GM19351 (cell line): ENCODE data around the gene RAB31.

Experiments
- ATAC-seq: cut with Tn5 transposase; IDR thresholded peaks from one replicate; pipeline ENCODE4 v1.9.1; 2021; ENCODE audit warnings: mild to moderate bottlenecking, moderate library complexity; ENCODE audit not compliant: unreplicated experiment

RAB31 gene

GRCh38 chr18:9712130-9712577, 4.1 kb downstream of the RAB31 start:
- ATAC-seq = no peak

GRCh38 chr18:9712611-9713010, 4.5 kb downstream of the RAB31 start:
- no peak for ATAC-seq

GRCh38 chr18:9714266-9715087, 6.4 kb downstream of the RAB31 start:
- no peak for ATAC-seq

- no peak for ATAC-seq
These were observed 6.9 kb downstream of the RAB31 start for GRCh38 chr18:9715088-9715343.

- ATAC-seq = no peak
These were observed 8.1 kb downstream of the RAB31 start for GRCh38 chr18:9715978-9716774.

- ATAC-seq = peak; percentile 90
These were observed 8.9 kb downstream of the RAB31 start for GRCh38 chr18:9716780-9717563.

DNA sequence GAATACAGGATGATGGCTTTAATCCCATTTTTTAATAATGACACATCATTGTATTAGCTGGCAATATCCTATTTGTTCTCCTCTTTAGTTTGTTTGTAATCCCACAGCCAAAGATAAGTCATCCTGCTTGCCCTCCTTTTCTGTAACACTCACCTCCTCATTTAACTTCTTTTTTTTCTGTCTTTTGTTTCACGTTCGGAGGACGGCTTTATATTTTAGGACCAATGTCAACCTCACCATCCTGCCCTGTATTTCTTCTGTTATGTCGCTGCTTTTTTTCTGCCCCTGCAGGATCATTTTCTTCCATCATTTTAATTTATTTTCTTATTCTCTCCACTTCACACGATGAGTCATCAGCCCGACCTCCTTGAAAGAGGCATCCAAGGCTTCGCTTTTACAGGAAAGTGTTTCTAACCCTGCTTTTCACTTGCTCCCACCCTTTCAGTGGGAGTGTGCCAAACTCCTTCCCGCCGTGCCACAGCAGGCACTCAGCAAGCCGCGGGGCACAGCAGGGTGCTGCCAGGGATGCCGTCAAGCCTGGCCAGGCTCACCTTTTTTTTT, 11.4 kb downstream of the RAB31 start:
- ATAC-seq = no peak

DNA sequence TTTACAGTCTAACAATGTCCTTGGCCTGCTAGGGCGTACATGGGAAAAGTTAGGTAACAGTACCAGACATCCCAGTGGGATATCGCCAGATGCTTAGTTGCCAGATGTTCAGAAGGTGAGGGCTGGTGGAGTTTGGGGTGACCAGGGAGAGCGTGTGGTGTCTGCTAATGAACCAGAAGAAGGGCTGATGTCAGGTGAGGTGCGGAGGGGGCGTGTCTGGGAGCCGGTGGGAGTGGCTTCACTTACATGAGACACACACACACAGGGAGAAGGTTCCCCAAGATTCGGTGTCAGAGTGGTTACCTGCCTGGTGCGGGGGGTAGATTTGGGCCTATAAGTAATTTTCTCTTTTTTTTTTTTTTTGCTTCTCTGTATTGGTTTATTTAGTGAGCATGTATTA, 12.2 kb downstream of the RAB31 start:
- ATAC-seq = no peak

GRCh38 chr18:9721893-9722550, 13.9 kb downstream of the RAB31 start:
- no peak for ATAC-seq

DNA sequence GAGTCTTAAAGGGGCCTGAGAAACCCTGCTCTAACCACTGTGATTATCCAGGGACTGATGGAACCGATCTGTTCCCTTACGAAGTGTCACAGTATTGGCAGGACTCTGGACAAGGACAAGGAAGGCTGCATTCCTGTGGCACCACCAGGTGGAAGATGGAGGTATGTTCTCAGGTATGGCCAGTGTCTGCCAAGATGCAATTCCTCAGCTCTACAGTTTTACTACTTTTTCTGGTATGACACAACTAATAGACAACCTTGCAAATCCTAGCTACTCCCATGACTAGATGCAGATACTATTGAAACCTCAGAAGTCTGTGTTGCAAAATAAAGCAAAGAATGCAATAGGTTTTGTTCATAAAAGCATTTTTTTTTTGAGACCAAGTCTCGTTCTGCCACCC, 14.6 kb downstream of the RAB31 start:
- no peak for ATAC-seq

- no peak for ATAC-seq
These were observed 16.9 kb downstream of the RAB31 start for GRCh38 chr18:9724797-9725585.

DNA sequence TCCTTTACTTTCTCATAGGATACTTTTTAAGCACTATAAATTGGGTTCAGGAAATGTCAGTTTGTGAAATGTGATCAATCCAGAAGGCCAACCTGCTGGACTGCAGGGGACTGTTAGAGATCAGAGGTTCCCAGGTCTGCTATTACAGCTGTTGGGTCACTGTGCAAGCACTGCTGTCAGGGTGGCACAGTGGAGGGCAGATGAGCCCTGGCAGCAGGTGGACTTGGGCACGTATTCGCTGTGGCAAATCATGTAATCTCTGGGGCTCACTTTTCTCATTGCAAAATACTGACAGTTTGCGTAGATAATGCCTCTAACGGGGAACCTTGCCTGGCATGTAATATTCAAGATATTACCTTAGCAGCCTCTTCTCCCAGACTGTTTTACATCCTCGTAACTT, 18.1 kb downstream of the RAB31 start:
- no peak for ATAC-seq

DNA sequence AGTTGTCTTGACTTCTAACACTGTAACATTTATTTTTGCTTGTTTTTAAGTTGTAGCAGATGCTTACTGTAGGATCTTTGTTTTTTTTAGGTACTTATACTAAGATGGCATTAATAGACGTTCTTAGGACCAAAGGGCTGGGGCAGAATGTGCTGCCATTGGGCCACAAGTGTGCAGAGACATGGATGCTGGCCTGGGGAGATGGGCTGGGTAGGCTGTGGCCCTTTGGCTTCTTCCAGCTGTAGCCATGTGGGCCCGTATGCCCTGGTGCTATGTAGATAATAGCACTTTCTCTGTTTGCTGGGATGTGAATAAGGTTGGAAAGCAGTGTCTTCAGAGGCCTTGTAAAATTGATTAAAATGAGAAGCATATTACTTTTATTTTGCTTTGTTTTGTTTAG, 18.8 kb downstream of the RAB31 start:
- ATAC-seq = no peak

DNA sequence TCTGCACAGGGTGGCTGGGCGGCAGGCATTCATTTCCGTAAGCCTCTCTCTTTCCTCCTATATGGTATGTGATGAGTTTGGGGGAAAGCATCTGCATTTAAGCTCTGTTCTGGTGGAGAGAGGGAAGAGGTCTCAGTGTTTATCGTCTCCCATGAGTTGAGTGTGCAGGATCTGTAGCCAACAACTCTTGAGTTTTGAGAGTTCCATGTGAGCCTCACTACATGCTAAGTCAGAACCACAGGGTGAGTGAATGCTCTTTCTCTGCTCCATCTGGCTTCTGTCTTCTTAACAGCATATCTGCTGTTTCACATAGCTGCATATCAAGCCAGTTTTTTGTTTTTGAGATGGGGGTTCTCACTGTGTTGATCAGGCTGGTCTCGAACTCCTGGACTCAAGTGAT, 22.7 kb downstream of the RAB31 start:
- no peak for ATAC-seq

DNA sequence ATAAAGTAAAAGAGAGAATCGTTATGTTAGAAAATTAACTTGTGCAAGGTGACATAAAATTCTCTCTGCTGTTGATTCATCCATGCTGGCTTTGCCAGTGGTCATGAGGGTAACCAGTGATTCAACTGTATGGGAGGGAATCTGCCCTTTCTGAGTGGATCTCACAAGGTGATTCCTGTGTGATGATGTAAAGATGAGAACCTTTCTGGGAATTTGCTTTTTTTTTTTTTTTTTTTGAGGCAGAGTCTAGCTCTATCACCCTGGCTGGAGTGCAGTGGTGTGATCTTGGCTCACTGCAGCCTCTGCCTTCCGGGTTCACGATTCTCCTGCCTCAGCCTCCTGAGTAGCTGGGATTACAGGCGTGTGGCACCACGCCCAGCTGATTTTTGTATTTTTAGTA, 23.3 kb downstream of the RAB31 start:
- ATAC-seq = no peak

GRCh38 chr18:9732031-9732430, 23.9 kb downstream of the RAB31 start:
- ATAC-seq = no peak

GRCh38 chr18:9734189-9734588, 26.1 kb downstream of the RAB31 start:
- no peak for ATAC-seq

- no peak for ATAC-seq
These were observed 27.1 kb downstream of the RAB31 start for GRCh38 chr18:9735238-9735637.

- no peak for ATAC-seq
These were observed 27.8 kb downstream of the RAB31 start for GRCh38 chr18:9735879-9736278.

DNA sequence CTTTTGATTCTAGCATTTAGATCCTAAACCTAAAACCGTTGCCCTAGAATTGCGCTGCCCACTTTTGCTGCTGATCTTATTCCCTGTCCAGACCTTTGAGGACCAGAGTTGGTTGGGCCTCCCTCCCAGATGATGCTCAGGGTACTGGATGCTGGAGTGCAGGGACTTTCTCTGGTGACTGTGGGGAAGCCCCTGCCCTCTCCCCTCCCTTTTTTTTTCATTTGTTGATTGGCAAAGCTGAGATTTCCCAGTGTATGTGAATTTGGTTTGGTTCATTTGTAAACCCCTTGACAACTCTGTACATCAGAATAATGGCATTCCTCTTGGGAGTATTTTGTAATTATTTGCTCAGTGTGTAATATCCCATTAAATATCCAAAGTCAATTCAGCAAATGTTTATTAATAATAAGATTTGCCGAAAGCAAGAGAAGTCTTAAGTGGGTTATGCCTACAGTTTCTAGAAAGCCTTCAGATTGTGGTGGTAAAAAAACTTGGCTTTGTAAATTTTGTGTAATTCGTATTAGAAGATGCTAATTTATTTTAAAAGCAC, 28.3 kb downstream of the RAB31 start:
- ATAC-seq = no peak
